Smooth muscle cell (in vitro differentiated cells): ENCODE data around the gene SERPINH1. TPM values are rescaled to one million over a fixed set of nuclear protein-coding genes. Genes with fewer than 3 reads are reported as not detected.

ENCODE experiments used
- DNase-seq: peaks from one replicate; lab custom pipeline; 2025; ENCODE audit not compliant: unreplicated experiment; lab: John Stamatoyannopoulos, UW
- H2AFZ ChIP-seq: fragments of 200-600 bp; sonication (generic); 2 replicates; pipeline ENCODE4 v1.6.0; 2016; ENCODE audit warnings: antibody characterized with exemption, low read depth, mild to moderate bottlenecking
- H3F3A ChIP-seq: fragments of 200-600 bp; sonication (generic); 2 replicates; pipeline ENCODE4 v1.6.0; 2017; ENCODE audit warnings: antibody characterized with exemption, low read depth
- H3K27ac ChIP-seq: fragments of 200-600 bp; sonication (generic); 2 replicates; pipeline ENCODE4 v1.5.1; 2016; ENCODE audit warnings: low read depth, mild to moderate bottlenecking
- H3K27me3 ChIP-seq: fragments of 200-600 bp; sonication (generic); 2 replicates; pipeline ENCODE4 v1.6.1; 2016; ENCODE audit warnings: low read depth, mild to moderate bottlenecking
- H3K36me3 ChIP-seq: fragments of 200-600 bp; sonication (generic); 2 replicates; pipeline ENCODE4 v1.5.1; 2016; ENCODE audit warnings: low read depth
- H3K4me1 ChIP-seq: fragments of 200-600 bp; sonication (generic); 2 replicates; pipeline ENCODE4 v1.5.1; 2016; ENCODE audit warnings: low read depth
- H3K4me2 ChIP-seq: fragments of 200-600 bp; sonication (generic); 2 replicates; pipeline ENCODE4 v1.6.0; 2016; ENCODE audit warnings: mild to moderate bottlenecking
- H3K4me3 ChIP-seq: fragments of 200-600 bp; sonication (generic); 2 replicates; pipeline ENCODE4 v1.5.1; 2016; ENCODE audit warnings: mild to moderate bottlenecking
- H3K79me2 ChIP-seq: fragments of 200-600 bp; sonication (generic); 2 replicates; pipeline ENCODE4 v1.6.0; 2016; ENCODE audit warnings: low read depth, mild to moderate bottlenecking
- H3K9ac ChIP-seq: fragments of 200-600 bp; sonication (generic); 2 replicates; pipeline ENCODE4 v1.6.0; 2016; ENCODE audit warnings: low read depth
- H3K9me3 ChIP-seq: fragments of 200-600 bp; sonication (generic); replicated peaks from 2 replicates; pipeline ENCODE4 v1.5.1; 2016; ENCODE audit warnings: low read depth
- H4K20me1 ChIP-seq: fragments of 200-600 bp; sonication (generic); 2 replicates; pipeline ENCODE4 v1.6.0; 2016; ENCODE audit warnings: low read depth
- WGBS: methylation state at CpG from one replicate; pipeline ENCODE4 v1.1.7; 2016; ENCODE audit warnings: low lambda C conversion rate; 5-methylcytosine and 5-hydroxymethylcytosine counted together
- polyA plus RNA-seq: library from polyadenylated mRNA; unstranded; fragments of >200 nt; fragmentation: Nextera tagmentation; extraction: Ambion mirVana; gene quantifications from 2 replicates; pipeline ENCODE4 v1.2.1, GENCODE V29; 2016
- total RNA-seq: library from RNA; depleted of rRNA; stranded (reverse); fragments of >200 nt; gene quantifications from 2 replicates; pipeline ENCODE4 v1.2.3, GENCODE V29; 2014
- TF ChIP-seq, protein P1 (sequence below): fragments of 200-600 bp; sonication (generic); IDR thresholded peaks from 2 replicates; pipeline ENCODE4 v1.5.1; 2017; ENCODE audit warnings: borderline replicate concordance, mild to moderate bottlenecking, antibody characterized with exemption; ENCODE audit not compliant: insufficient read depth, poor library complexity, severe bottlenecking

SERPINH1 gene
- total and polyA plus RNA-seq, 2 experiments from 2014 or later: 1,493 to 2,653 TPM

DNA sequence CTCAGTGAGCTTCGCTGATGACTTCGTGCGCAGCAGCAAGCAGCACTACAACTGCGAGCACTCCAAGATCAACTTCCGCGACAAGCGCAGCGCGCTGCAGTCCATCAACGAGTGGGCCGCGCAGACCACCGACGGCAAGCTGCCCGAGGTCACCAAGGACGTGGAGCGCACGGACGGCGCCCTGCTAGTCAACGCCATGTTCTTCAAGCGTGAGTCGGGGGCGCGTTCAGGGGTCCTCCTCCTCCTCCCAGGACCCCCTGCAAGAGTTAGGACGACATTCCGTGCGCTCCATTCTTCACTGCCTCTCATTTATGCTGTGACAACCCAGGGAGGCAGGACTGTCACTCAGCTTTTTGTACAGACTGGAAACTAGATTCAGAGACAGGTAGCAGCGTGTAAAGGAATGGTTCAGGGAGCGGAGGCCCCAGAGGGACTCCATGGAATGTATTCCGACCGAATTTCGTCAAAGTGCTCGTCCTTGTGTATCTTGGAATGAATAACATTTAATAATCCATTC, 4.8 kb downstream of the SERPINH1 start:
- WGBS: 96% methylated on average over 34 of the region's 34 CpGs
- Histone ChIP-seq H3K27ac (peak overlapping the region; percentile 68), H4K20me1 (peaks cover 92% of the 10 kb centered on the region), H3K4me1 (peaks cover 22% of the 10 kb centered on the region), H3K9ac (no peak overlapping the region), H3F3A (peaks cover 73% of the 10 kb centered on the region), H3K27me3 (no peaks in the 10 kb centered on the region), H3K9me3 (no peaks in the 10 kb centered on the region), H2AFZ (no peak overlapping the region), H3K4me2 (peak overlapping the region; percentile 94), H3K36me3 (peaks cover 16% of the 10 kb centered on the region), H3K4me3 (no peak overlapping the region), H3K79me2 (peaks cover 91% of the 10 kb centered on the region)
- no peak for DNase-seq
- TF ChIP-seq, protein P1, sequence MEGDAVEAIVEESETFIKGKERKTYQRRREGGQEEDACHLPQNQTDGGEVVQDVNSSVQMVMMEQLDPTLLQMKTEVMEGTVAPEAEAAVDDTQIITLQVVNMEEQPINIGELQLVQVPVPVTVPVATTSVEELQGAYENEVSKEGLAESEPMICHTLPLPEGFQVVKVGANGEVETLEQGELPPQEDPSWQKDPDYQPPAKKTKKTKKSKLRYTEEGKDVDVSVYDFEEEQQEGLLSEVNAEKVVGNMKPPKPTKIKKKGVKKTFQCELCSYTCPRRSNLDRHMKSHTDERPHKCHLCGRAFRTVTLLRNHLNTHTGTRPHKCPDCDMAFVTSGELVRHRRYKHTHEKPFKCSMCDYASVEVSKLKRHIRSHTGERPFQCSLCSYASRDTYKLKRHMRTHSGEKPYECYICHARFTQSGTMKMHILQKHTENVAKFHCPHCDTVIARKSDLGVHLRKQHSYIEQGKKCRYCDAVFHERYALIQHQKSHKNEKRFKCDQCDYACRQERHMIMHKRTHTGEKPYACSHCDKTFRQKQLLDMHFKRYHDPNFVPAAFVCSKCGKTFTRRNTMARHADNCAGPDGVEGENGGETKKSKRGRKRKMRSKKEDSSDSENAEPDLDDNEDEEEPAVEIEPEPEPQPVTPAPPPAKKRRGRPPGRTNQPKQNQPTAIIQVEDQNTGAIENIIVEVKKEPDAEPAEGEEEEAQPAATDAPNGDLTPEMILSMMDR: no peak

DNA sequence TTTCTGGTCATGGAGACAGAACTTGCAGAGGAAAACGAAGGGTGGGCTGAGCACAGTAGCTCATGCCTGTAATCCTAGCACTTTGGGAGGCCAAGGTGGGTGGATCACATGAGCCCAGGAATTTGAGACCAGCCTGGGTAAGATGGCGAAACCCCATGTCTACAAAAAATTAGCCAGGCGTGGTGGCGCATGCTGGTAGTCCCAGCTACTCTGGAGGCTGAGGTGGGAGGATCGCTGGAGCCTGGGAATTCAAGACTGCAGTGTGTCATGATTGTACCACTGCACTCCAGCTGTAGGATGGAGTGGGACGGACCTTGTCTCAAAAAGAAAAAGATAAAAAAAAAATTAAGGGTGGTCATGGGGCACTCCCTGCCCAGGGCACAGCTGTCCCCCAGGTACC, 5.9 kb downstream of the SERPINH1 start:
- H3F3A ChIP-seq: peaks cover 81% of the 10 kb centered on the region
- peaks cover 16% of the 10 kb centered on the region for H3K36me3 ChIP-seq
- peaks cover 22% of the 10 kb centered on the region for H3K4me1 ChIP-seq
- peaks cover 83% of the 10 kb centered on the region for H3K79me2 ChIP-seq
- H3K4me2 ChIP-seq: peak overlapping the region; percentile 94
- no peak overlapping the region for H3K4me3 ChIP-seq
- DNase-seq: no peak
- H3K27me3 ChIP-seq: no peaks in the 10 kb centered on the region
- H3K9me3 ChIP-seq: no peaks in the 10 kb centered on the region
- 82% methylated on average over 6 of the region's 6 CpGs for WGBS
- peaks cover 100% of the 10 kb centered on the region for H4K20me1 ChIP-seq
- no peak overlapping the region for H3K9ac ChIP-seq
- H3K27ac ChIP-seq: peak overlapping the region; percentile 68
- H2AFZ ChIP-seq: no peak overlapping the region
- TF ChIP-seq, protein P1: no peak

DNA sequence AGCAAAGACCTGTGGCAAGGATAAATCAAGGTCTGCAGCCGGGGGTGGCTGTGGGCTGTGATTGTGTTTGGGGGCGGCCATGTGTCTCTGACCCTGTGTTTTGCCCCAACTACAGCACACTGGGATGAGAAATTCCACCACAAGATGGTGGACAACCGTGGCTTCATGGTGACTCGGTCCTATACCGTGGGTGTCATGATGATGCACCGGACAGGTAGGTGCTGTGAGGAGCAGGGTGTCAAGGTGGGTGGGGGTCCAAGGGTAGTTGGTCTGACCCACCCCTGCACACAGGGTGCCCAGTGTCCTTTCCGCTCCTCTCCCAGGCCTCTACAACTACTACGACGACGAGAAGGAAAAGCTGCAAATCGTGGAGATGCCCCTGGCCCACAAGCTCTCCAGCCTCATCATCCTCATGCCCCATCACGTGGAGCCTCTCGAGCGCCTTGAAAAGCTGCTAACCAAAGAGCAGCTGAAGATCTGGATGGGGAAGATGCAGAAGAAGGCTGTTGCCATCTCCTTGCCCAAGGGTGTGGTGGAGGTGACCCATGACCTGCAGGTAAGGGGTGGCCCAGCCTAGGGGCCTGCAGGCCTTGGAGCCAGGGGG, 6.7 kb downstream of the SERPINH1 start:
- no peak for DNase-seq
- H3K9ac ChIP-seq: no peak overlapping the region
- H3K27me3 ChIP-seq: no peaks in the 10 kb centered on the region
- no peaks in the 10 kb centered on the region for H3K9me3 ChIP-seq
- no peak overlapping the region for H2AFZ ChIP-seq
- H3K4me3 ChIP-seq: no peak overlapping the region
- TF ChIP-seq, protein P1: no peak
- no peak overlapping the region for H3K4me2 ChIP-seq
- H3K4me1 ChIP-seq: peaks cover 22% of the 10 kb centered on the region
- WGBS: 89% methylated on average over 14 of the region's 14 CpGs
- H3K36me3 ChIP-seq: peaks cover 16% of the 10 kb centered on the region
- peaks cover 100% of the 10 kb centered on the region for H4K20me1 ChIP-seq
- peaks cover 81% of the 10 kb centered on the region for H3F3A ChIP-seq
- H3K27ac ChIP-seq: peak overlapping the region; percentile 68
- H3K79me2 ChIP-seq: peaks cover 75% of the 10 kb centered on the region
